HG03432 (cell line): ENCODE data around the gene LRRC32.
"Not testable (repeated sequence)": the region's sequence is repeated elsewhere in the genome, so short reads cannot be mapped to it uniquely, and the experiment has no call there.

Experiments used
- ATAC-seq: cut with Tn5 transposase; IDR thresholded peaks from one replicate; pipeline ENCODE4 v1.9.1; 2021; ENCODE audit warnings: mild to moderate bottlenecking, moderate library complexity; ENCODE audit not compliant: unreplicated experiment

LRRC32 gene

DNA sequence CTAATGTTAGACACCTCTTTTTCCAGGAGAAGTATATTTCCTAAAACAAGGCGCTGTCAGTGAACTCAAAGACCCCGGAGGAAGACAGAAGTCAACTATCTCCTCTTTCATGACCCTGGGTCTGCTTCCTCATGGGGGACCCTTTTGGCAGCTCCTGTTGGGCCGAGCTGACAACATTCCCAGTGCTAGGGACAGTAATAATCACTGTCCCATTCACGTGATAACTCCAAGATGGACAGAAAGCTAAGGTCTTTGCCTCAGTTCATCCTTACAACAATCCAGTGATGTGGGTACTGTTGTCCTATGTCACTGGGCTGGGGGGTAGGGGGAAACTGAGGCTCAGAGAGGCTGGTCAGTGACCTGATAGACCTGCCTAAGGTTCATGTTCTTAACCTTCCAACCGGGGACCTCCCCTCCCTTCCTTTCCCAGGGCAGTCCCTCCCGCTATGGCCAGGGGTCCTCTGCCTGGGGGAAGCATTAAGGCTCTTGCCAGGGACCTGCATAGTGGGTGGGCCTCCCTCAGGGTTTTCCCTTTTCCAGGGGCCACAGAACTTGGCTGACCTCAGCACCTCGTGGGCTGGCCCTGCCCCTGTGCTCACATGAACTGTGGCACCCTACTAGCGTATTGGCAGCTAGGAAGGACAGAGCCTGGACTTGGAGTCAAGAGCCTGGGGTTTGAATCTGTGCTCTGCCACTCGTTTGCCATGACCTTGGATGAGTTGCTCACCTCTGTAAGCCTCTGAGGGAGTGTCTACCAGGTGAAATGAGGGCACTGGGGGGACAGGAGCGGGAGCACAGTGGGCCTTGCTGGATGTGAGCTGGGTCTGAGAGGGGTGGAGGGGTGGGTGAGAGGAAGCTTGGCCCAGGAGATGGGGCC, 53.6 kb downstream of the LRRC32 start:
- ATAC-seq, result no peak

- no peak for ATAC-seq
Observed at GRCh38 chr11:76615950-76616349, 54.6 kb downstream of the LRRC32 start.

- no peak for ATAC-seq
Observed at GRCh38 chr11:76614471-76615179, 55.9 kb downstream of the LRRC32 start.

GRCh38 chr11:76613901-76614300, 56.6 kb downstream of the LRRC32 start:
- ATAC-seq, result no peak

DNA sequence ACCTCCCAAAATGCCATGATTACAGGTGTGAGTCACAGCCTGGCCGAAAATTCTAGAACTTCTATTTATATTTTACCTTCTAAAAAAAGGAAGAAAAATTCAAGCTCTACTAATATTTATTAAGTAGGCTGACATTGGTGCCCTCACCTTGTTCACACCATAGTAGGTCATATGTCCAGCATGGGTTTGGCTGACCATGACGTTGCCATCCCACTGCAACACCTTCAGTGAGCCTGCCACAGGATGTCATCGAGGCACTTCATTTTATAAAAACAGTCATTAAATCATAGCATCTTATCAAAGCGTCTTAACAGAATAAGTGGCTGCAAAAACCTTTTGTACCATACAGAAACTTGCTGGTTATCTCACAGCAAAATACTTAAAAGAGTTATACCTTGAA, 58.3 kb downstream of the LRRC32 start:
- ATAC-seq, result no peak

GRCh38 chr11:76610871-76611475, 59.6 kb downstream of the LRRC32 start:
- ATAC-seq, result no peak

DNA sequence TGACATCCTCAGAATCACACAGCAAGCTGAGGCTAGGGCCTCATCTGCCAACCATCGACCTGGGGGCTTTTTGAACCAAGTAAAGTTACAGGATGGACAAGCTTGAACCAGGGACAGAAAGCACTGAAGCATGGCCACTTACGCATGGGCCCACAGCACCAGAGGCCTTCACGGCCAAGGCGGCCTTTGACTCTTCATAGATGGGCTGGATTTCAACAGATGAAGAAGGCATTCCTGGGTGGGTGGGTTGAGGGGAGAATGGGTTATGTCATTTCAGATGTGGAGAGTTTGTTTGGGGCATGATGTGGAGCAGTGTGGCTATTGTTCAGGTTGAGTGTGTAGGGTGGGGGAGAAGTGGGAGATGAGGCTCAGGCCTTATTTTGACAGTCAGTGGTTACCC, 60.2 kb downstream of the LRRC32 start:
- ATAC-seq, result no peak

DNA sequence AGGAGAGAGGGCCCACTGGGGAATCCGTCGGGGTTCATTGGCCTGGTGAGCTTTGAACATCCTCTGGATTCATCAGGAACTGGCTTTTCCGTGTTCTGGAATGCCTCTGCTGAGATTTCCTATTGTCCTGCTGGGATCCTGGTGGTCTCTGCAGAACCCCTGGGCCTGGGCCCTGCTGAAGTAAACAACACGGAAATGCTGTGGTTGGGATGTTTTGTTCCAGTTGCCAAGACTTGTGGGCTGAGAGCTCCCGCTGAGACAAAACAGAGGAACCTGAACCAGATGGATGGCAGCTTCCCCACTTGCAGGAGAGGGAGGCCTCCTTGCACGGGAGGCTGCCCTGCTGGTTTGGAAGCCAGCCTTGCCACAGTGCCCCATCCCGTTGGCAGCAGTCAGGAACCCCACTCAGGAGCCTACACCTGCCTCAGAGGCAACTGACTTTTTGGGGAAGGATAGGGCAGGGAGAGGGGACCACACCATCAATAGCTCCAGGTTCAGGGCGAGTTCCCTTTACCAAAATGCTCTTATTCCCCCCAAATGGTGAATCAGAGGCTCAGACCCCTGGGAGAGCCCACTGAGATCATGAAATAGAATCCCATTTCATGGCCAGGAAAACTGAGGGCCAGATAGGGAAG, 60.7 kb downstream of the LRRC32 start:
- ATAC-seq, result no peak

GRCh38 chr11:76608879-76609460, 61.6 kb downstream of the LRRC32 start:
- not testable (repeated sequence) for ATAC-seq

- ATAC-seq, result not testable (repeated sequence)
Observed at GRCh38 chr11:76608228-76608627, 62.3 kb downstream of the LRRC32 start.
